HCT116 (cell line): ENCODE results near the gene TNFAIP8L3. TPM values are rescaled to one million over a fixed set of nuclear protein-coding genes. Genes with fewer than 3 reads are reported as not detected.

Experiments used
- ATAC-seq: fragments of 200-7000 bp; cut with Tn5 transposase; 2 replicates; pipeline ENCODE4 v1.9.1; 2020; ENCODE audit warnings: mild to moderate bottlenecking, moderate library complexity
- BruUV-seq: library from RNA; stranded (reverse); fragments of 400-500 nt; replicated peaks from 2 replicates; lab custom pipeline; 2021; lab: Mats Ljungman, UMichigan
- CTCF ChIA-PET: fragments of 300-600 bp; sonication (Branson Sonifier 250); formaldehyde crosslinking; loops from one replicate; lab custom pipeline; 2021; ENCODE audit warnings: antibody characterized with exemption; lab: Charles Lee
- POLR2A ChIA-PET: fragments of 300-600, 350-600 bp; sonication (Branson Sonifier 250); formaldehyde crosslinking; loops from one replicate; lab custom pipeline; 2021; ENCODE audit warnings: antibody characterized with exemption; lab: Charles Lee
- RAD21 ChIA-PET, 2 experiments: fragments of 300-600 bp; sonication (Branson Sonifier 250); formaldehyde crosslinking; loops; one replicate each; lab custom pipeline; 2023; ENCODE audit warnings: low total read pairs in 2 of 2; ENCODE audit not compliant: uncharacterized antibody in 2 of 2, unreplicated experiment in 2 of 2, low non-redundant PET in 1 of 2; lab: Charles Lee
- DNase-seq: peaks from one replicate; pipeline ENCODE4 v3.0.0-alpha.2; 2010; ENCODE audit warnings: low read depth, low spot score
- H2AFZ ChIP-seq: fragments of 200-600 bp; shearing (Covaris generic), sonication (generic); 2 replicates; pipeline ENCODE4 v1.6.1; 2017; ENCODE audit warnings: low read depth, mixed run types, mixed read lengths, antibody characterized with exemption, low read length; ENCODE audit not compliant: poor library complexity, severe bottlenecking
- H3K27ac ChIP-seq: 2 replicates; pipeline ENCODE4 v1.5.1; 2012; ENCODE audit warnings: low read depth, low read length
- H3K27me3 ChIP-seq: fragments of 200-600 bp; sonication (generic); 2 replicates; pipeline ENCODE4 v1.6.1; 2016; ENCODE audit warnings: mixed run types, low read length, mixed read lengths; ENCODE audit not compliant: insufficient read depth
- H3K36me3 ChIP-seq, 2 experiments: fragments of 200-500 bp in 1 of 2; fragments of 200-600 bp in 1 of 2; sonication (Bioruptor generic) in 1 of 2; sonication (generic) in 1 of 2; 2 replicates each; pipeline versions ENCODE4 v1.5.1 to v1.6.1; 2014 to 2016; ENCODE audit warnings: low read length in 2 of 2, inconsistent platforms in 1 of 2, mixed read lengths in 1 of 2, mixed run types in 1 of 2; ENCODE audit not compliant: insufficient read depth in 2 of 2, control insufficient read depth in 1 of 2
- H3K4me1 ChIP-seq, 2 experiments: fragments of 200-600 bp in 1 of 2; sonication (generic) in 1 of 2; 2 replicates each; pipeline versions ENCODE4 v1.5.1 to v1.6.1; 2012 to 2017; ENCODE audit warnings: low read length in 2 of 2, inconsistent platforms in 1 of 2, mild to moderate bottlenecking in 1 of 2, mixed read lengths in 1 of 2, mixed run types in 1 of 2, moderate library complexity in 1 of 2; ENCODE audit not compliant: insufficient read depth in 2 of 2, control insufficient read depth in 1 of 2
- H3K4me2 ChIP-seq: fragments of 200-600 bp; sonication (generic); 2 replicates; pipeline ENCODE4 v1.6.1; 2017; ENCODE audit warnings: mixed run types, low read length, mixed read lengths
- H3K4me3 ChIP-seq, 2 experiments: fragments of 200-600 bp in 1 of 2; sonication (generic) in 1 of 2; replicated peaks in 1 of 2; 2 replicates each; pipeline ENCODE4 v1.5.1; 2011 to 2016; ENCODE audit warnings: low read length in 2 of 2, control low read depth in 1 of 2, low read depth in 1 of 2, mild to moderate bottlenecking in 1 of 2, mixed read lengths in 1 of 2, mixed run types in 1 of 2
- H3K79me2 ChIP-seq: fragments of 200-600 bp; sonication (generic); 2 replicates; pipeline ENCODE4 v1.6.1; 2017; ENCODE audit warnings: mild to moderate bottlenecking, mixed run types, low read length, moderate library complexity, mixed read lengths; ENCODE audit not compliant: insufficient read depth
- H3K9ac ChIP-seq: fragments of 200-600 bp; sonication (generic); 2 replicates; pipeline ENCODE4 v1.6.1; 2016; ENCODE audit warnings: low read length, mixed read lengths
- H3K9me2 ChIP-seq: fragments of 200-600 bp; sonication (generic), shearing (Covaris generic); 2 replicates; pipeline ENCODE4 v1.6.1; 2017; ENCODE audit warnings: mixed run types, mild to moderate bottlenecking, moderate library complexity; ENCODE audit not compliant: insufficient read depth
- H3K9me3 ChIP-seq, 2 experiments: fragments of 200-500 bp in 1 of 2; fragments of 200-600 bp in 1 of 2; sonication (Bioruptor generic) in 1 of 2; sonication (generic) in 1 of 2; 2 replicates each; pipeline ENCODE4 v1.6.1; 2014 to 2017; ENCODE audit warnings: low read length in 2 of 2, mixed read lengths in 2 of 2, inconsistent platforms in 1 of 2, low read depth in 1 of 2, mild to moderate bottlenecking in 1 of 2, mixed run types in 1 of 2, moderate library complexity in 1 of 2; ENCODE audit not compliant: control insufficient read depth in 1 of 2, insufficient read depth in 1 of 2
- H4K20me1 ChIP-seq: fragments of 200-600 bp; sonication (generic), shearing (Covaris generic); 2 replicates; pipeline ENCODE4 v1.6.1; 2017; ENCODE audit warnings: mixed run types, mild to moderate bottlenecking, moderate library complexity; ENCODE audit not compliant: insufficient read depth
- POLR2AphosphoS5 ChIP-seq: IDR thresholded peaks from 2 replicates; pipeline ENCODE4 v1.6.1; 2011; ENCODE audit warnings: mild to moderate bottlenecking, low read depth, low read length, moderate library complexity
- SIN3A ChIP-seq: IDR thresholded peaks from 2 replicates; pipeline ENCODE4 v1.6.1; 2012; ENCODE audit warnings: low read depth
- SP1 ChIP-seq: IDR thresholded peaks from 2 replicates; pipeline ENCODE4 v1.6.1; 2012; ENCODE audit warnings: low read depth
- intact Hi-C: fragments of 100-400 bp; cut with micrococcal nuclease; formaldehyde crosslinking; loops from 2 replicates; pipeline ENCODE4 v1.10.0; 2022
- total RNA-seq: library from RNA; stranded (reverse); gene quantifications from one replicate; pipeline ENCODE4 v1.2.1, GENCODE V29; 2021; ENCODE audit not compliant: unreplicated experiment
- TF ChIP-seq, protein P1 (sequence below): IDR thresholded peaks from 2 replicates; pipeline ENCODE4 v1.6.1; 2012
- TF ChIP-seq, protein P2 (sequence below), 3 experiments: fragments of 200-600 bp in 1 of 3; sonication (generic) in 1 of 3; IDR thresholded peaks in 2 of 3; conservative IDR thresholded peaks in 1 of 3; 2 replicates each; pipeline ENCODE4 v1.5.1; 2012 to 2017; ENCODE audit warnings: low read depth in 2 of 3, low read length in 2 of 3, antibody characterized with exemption in 1 of 3, borderline replicate concordance in 1 of 3, control low read depth in 1 of 3, mild to moderate bottlenecking in 1 of 3, mixed read lengths in 1 of 3, mixed run types in 1 of 3, moderate library complexity in 1 of 3; ENCODE audit not compliant: insufficient read depth in 1 of 3
- TF ChIP-seq, protein P3 (sequence below): IDR thresholded peaks from 2 replicates; pipeline ENCODE4 v1.6.1; 2012; ENCODE audit warnings: low read depth

The TNFAIP8L3 gene
- total RNA-seq, 1 experiment from 2014 or later = 0.47 TPM

DNA sequence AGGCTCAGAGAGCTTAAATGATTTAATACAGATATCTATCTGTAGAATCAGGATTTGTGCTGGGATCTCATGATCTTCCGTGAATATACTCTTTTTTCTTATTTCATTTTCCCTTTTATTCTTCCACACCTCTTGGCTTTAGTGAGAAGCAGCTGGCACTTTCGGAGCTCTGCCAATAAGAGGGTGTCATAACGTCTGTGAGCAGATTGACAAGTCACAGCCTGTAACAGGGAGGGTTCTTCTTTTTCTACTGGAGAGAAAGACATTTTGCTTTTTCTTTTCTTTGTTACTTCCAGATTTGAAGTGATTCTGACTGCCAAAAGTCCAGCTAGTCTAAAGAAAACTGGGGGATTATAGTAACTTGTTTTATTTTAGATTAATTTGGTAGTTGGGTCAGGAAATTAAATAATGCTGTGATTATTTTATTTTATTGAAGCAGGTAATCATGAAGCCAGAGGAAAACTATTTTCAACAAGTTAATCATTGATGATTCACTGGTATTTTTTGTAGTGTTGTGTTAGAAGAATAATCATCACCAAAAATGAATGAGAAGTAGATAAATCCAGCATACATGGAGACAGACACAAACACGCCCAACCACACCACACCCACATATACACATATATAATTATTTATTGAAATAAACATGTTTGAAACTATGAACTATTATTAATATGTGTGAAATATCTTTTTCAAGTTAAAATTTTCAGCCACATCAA, 69.8 kb downstream of the TNFAIP8L3 start:
- no peaks in the 10 kb centered on the region for H3K36me3 ChIP-seq
- no peak overlapping the region for H2AFZ ChIP-seq
- intact Hi-C loops = no loop called here
- H3K4me3 ChIP-seq = no peak overlapping the region
- no peaks in the 10 kb centered on the region for H3K9me3 ChIP-seq
- no peaks in the 10 kb centered on the region for H3K4me1 ChIP-seq
- no peak for ATAC-seq
- H4K20me1 ChIP-seq = no peaks in the 10 kb centered on the region
- DNase-seq = no peak
- no TSS peak for BruUV-seq
- no peaks in the 10 kb centered on the region for H3K27me3 ChIP-seq
- POLR2A ChIA-PET = no interaction called here
- no peaks in the 10 kb centered on the region for H3K9me2 ChIP-seq
- CTCF ChIA-PET = no interaction called here
- no peak overlapping the region for H3K4me2 ChIP-seq
- no peaks in the 10 kb centered on the region for H3K79me2 ChIP-seq
- no peak overlapping the region for H3K9ac ChIP-seq
- RAD21 ChIA-PET = no interaction called here
- TF ChIP-seq POLR2AphosphoS5 = no peak
- no peak for TF ChIP-seq SP1
- TF ChIP-seq, protein P1, sequence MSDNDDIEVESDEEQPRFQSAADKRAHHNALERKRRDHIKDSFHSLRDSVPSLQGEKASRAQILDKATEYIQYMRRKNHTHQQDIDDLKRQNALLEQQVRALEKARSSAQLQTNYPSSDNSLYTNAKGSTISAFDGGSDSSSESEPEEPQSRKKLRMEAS = no peak
- TF ChIP-seq, protein P2, sequence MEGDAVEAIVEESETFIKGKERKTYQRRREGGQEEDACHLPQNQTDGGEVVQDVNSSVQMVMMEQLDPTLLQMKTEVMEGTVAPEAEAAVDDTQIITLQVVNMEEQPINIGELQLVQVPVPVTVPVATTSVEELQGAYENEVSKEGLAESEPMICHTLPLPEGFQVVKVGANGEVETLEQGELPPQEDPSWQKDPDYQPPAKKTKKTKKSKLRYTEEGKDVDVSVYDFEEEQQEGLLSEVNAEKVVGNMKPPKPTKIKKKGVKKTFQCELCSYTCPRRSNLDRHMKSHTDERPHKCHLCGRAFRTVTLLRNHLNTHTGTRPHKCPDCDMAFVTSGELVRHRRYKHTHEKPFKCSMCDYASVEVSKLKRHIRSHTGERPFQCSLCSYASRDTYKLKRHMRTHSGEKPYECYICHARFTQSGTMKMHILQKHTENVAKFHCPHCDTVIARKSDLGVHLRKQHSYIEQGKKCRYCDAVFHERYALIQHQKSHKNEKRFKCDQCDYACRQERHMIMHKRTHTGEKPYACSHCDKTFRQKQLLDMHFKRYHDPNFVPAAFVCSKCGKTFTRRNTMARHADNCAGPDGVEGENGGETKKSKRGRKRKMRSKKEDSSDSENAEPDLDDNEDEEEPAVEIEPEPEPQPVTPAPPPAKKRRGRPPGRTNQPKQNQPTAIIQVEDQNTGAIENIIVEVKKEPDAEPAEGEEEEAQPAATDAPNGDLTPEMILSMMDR (IDR thresholded peaks at IDR 0.05 in 2 of 3, conservative IDR thresholded peaks at IDR 0.05 in 1 of 3; ENCODE audit: borderline replicate concordance in 1 of 3, insufficient read depth in 1 of 3, low read depth in 2 of 3, low read length in 2 of 3) = no peak
- TF ChIP-seq, protein P3, sequence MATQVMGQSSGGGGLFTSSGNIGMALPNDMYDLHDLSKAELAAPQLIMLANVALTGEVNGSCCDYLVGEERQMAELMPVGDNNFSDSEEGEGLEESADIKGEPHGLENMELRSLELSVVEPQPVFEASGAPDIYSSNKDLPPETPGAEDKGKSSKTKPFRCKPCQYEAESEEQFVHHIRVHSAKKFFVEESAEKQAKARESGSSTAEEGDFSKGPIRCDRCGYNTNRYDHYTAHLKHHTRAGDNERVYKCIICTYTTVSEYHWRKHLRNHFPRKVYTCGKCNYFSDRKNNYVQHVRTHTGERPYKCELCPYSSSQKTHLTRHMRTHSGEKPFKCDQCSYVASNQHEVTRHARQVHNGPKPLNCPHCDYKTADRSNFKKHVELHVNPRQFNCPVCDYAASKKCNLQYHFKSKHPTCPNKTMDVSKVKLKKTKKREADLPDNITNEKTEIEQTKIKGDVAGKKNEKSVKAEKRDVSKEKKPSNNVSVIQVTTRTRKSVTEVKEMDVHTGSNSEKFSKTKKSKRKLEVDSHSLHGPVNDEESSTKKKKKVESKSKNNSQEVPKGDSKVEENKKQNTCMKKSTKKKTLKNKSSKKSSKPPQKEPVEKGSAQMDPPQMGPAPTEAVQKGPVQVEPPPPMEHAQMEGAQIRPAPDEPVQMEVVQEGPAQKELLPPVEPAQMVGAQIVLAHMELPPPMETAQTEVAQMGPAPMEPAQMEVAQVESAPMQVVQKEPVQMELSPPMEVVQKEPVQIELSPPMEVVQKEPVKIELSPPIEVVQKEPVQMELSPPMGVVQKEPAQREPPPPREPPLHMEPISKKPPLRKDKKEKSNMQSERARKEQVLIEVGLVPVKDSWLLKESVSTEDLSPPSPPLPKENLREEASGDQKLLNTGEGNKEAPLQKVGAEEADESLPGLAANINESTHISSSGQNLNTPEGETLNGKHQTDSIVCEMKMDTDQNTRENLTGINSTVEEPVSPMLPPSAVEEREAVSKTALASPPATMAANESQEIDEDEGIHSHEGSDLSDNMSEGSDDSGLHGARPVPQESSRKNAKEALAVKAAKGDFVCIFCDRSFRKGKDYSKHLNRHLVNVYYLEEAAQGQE = no peak
- no peak for TF ChIP-seq SIN3A
- no peak overlapping the region for H3K27ac ChIP-seq
